Measurements from ENCODE around the gene KLHDC1. TPM values are rescaled to one million over a fixed set of nuclear protein-coding genes. Genes with fewer than 3 reads are reported as not detected.

The KLHDC1 gene
- total and polyA plus RNA-seq, 9 of the 15 experiments (the other 6 are each of a cell fraction or from before 2014, with no cell fraction given): 0.08 to 0.41 (median 0.18) TPM

DNA sequence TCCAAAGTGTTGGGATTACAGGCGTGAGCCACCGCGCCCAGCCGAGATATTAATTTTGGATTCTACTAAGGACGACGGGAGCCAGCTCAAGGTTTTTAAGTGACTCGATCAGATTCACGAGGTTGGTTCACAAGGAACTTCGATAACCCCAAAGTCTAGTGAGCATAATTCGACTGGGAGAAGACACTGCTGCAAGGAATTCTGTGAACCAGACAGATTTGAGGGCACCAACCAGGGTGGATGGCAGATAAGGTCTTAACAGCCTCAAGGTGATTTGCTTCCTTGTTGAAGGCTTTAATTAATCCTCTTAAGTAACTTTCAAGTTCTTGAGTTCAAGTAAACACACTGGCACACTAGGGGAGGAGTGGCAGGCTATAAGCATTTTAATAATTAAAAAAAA, 73.9 kb downstream of the KLHDC1 start:
- TF ChIP-seq SAP30 (IDR thresholded peaks at IDR 0.05; ENCODE audit: borderline replicate concordance, insufficient read depth, low read depth, low read length, poor library complexity, severe bottlenecking) (no peak), RNF2 (IDR thresholded peaks at IDR 0.05) (no peak), PML (IDR thresholded peaks at IDR 0.05; ENCODE audit: low read length) (no peak), SP1 (CRISPR knock-in tag; IDR thresholded peaks at IDR 0.05) (no peak), BRD4 (IDR thresholded peaks at IDR 0.05) (no peak), ZBTB8A (IDR thresholded peaks at IDR 0.05; ENCODE audit: partially characterized antibody) (no peak), TCF3 (CRISPR knock-in tag; IDR thresholded peaks at IDR 0.05) (no peak), CCNT2 (IDR thresholded peaks at IDR 0.05; ENCODE audit: borderline replicate concordance, extremely low read depth, insufficient read length, low read depth, low read length) (no peak)
- TF ChIP-seq, protein P1, sequence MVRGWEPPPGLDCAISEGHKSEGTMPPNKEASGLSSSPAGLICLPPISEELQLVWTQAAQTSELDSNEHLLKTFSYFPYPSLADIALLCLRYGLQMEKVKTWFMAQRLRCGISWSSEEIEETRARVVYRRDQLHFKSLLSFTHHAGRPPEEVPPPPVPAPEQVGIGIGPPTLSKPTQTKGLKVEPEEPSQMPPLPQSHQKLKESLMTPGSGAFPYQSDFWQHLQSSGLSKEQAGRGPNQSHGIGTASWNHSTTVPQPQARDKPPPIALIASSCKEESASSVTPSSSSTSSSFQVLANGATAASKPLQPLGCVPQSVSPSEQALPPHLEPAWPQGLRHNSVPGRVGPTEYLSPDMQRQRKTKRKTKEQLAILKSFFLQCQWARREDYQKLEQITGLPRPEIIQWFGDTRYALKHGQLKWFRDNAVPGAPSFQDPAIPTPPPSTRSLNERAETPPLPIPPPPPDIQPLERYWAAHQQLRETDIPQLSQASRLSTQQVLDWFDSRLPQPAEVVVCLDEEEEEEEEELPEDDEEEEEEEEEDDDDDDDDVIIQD (CRISPR knock-in tag; IDR thresholded peaks at IDR 0.05): no peak
- TF ChIP-seq, protein P2, sequence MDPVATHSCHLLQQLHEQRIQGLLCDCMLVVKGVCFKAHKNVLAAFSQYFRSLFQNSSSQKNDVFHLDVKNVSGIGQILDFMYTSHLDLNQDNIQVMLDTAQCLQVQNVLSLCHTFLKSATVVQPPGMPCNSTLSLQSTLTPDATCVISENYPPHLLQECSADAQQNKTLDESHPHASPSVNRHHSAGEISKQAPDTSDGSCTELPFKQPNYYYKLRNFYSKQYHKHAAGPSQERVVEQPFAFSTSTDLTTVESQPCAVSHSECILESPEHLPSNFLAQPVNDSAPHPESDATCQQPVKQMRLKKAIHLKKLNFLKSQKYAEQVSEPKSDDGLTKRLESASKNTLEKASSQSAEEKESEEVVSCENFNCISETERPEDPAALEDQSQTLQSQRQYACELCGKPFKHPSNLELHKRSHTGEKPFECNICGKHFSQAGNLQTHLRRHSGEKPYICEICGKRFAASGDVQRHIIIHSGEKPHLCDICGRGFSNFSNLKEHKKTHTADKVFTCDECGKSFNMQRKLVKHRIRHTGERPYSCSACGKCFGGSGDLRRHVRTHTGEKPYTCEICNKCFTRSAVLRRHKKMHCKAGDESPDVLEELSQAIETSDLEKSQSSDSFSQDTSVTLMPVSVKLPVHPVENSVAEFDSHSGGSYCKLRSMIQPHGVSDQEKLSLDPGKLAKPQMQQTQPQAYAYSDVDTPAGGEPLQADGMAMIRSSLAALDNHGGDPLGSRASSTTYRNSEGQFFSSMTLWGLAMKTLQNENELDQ (CRISPR knock-in tag; IDR thresholded peaks at IDR 0.05; ENCODE audit: borderline replicate concordance): no peak
- DNase-seq (ENCODE audit: extremely low read depth in 1 of 4, low spot score in 3 of 4) (no peak), FAIRE-seq (peak; percentile 37), ATAC-seq (no peak)
- no peaks in the 10 kb centered on the region for H3K27me3 ChIP-seq (ENCODE audit: control insufficient read depth in 2 of 2, insufficient read depth in 2 of 2, low read length in 2 of 2)
- H3K36me3 ChIP-seq (ENCODE audit: control insufficient read depth, insufficient read depth, low read length): no peaks in the 10 kb centered on the region
- no peaks in the 10 kb centered on the region for H4K20me1 ChIP-seq (replicated peaks; ENCODE audit: control insufficient read depth, insufficient read depth, low read length)
- intact Hi-C loops (cut with micrococcal nuclease) (loop anchor here (5.0 kb wide), 1 partner anchor 135 kb away; no protein-coding TSS in a partner anchor), in situ Hi-C loops (cut with MboI) (loop anchor here (5.0 kb wide), 1 partner anchor 80 kb away; the partner anchor contains the start of gene POLE2)
- peak overlapping the region in 1 of 2 experiments; percentile 94; a peak in 3 of 4 replicates for H3K9ac ChIP-seq (ENCODE audit: insufficient read depth in 1 of 2, low read depth in 2 of 2, low read length in 2 of 2)
- peak overlapping the region; percentile 79 for H3K4me2 ChIP-seq (ENCODE audit: insufficient read depth, low read length)
- no TSS peak for BruUV-seq (replicated peaks)
- POLR2A ChIA-PET: interaction anchor here (0.6 to 5.4 kb wide), 8 partner anchors 14 to 460 kb away, joined by 4 to 31 read pairs (median 10); partner anchors contain the start of genes DNAAF2, KLHDC1 and POLE2
- H2AFZ ChIP-seq (ENCODE audit: low read depth, low read length): peak overlapping the region; percentile 91
- H3K9me3 ChIP-seq (replicated peaks; ENCODE audit: control insufficient read depth, insufficient read depth, low read depth, low read length): no peaks in the 10 kb centered on the region
- peaks cover 17 to 20% of the 10 kb centered on the region in 2 experiments; a peak in 4 of 5 replicates for H3K4me1 ChIP-seq (replicated peaks in 1 of 2; ENCODE audit: control insufficient read depth in 2 of 2, insufficient read depth in 2 of 2, low read length in 2 of 2)
- H3K4me3 ChIP-seq: peak overlapping the region; percentile 93
- no peaks in the 10 kb centered on the region for H3K9me1 ChIP-seq (ENCODE audit: control insufficient read depth, insufficient read depth, low read length)
- peak overlapping the region; percentile 99 for H3K27ac ChIP-seq (ENCODE audit: extremely low read depth, low read depth, low read length)
- CTCF ChIA-PET (ENCODE audit: low intra/inter-chr PET ratio): no interaction called here
- WGBS (ENCODE audit: insufficient coverage, low coverage, missing lambda C conversion rate): 48% methylated on average over 7 of the region's 10 CpGs
- H3K79me2 ChIP-seq (ENCODE audit: control insufficient read depth, insufficient read depth, low read length): peaks cover 32% of the 10 kb centered on the region

Data from K562 (cell line).